ENCODE results near the gene SPTBN1.

Gene SPTBN1

GRCh38 chr2:54486766-54487165, 30.6 kb downstream of the SPTBN1 start:
- Histone ChIP-seq H3K4me3 (ENCODE audit: low read length) (no peak overlapping the region), H3K9ac (ENCODE audit: low read length) (no peak overlapping the region), H3K27me3 (replicated peaks; ENCODE audit: control insufficient read depth, insufficient read depth, low read length) (no peaks in the 10 kb centered on the region), H3K36me3 (ENCODE audit: control insufficient read depth, insufficient read depth, low read length, severe bottlenecking) (peaks cover under 1% of the 10 kb centered on the region), H3K9me3 (ENCODE audit: control insufficient read depth, low read length) (no peaks in the 10 kb centered on the region), H3K4me1 (ENCODE audit: control insufficient read depth, insufficient read depth, low read length) (peaks cover 54% of the 10 kb centered on the region)
- no peak for DNase-seq (ENCODE audit: low read depth)

- peaks cover 34% of the 10 kb centered on the region for H3K4me1 ChIP-seq (ENCODE audit: control insufficient read depth, insufficient read depth, low read length)
- no peak for DNase-seq (ENCODE audit: low read depth)
- no peaks in the 10 kb centered on the region for H3K9me3 ChIP-seq (ENCODE audit: control insufficient read depth, low read length)
- no peaks in the 10 kb centered on the region for H3K27me3 ChIP-seq (replicated peaks; ENCODE audit: control insufficient read depth, insufficient read depth, low read length)
- no peak overlapping the region for H3K9ac ChIP-seq (ENCODE audit: low read length)
- no peak overlapping the region for H3K4me3 ChIP-seq (ENCODE audit: low read length)
- peaks cover 15% of the 10 kb centered on the region for H3K36me3 ChIP-seq (ENCODE audit: control insufficient read depth, insufficient read depth, low read length, severe bottlenecking)
Measured at GRCh38 chr2:54490863-54491262, 34.7 kb downstream of the SPTBN1 start.

- H3K9ac ChIP-seq (ENCODE audit: low read length): no peak overlapping the region
- no peaks in the 10 kb centered on the region for H3K9me3 ChIP-seq (ENCODE audit: control insufficient read depth, low read length)
- H3K27me3 ChIP-seq (replicated peaks; ENCODE audit: control insufficient read depth, insufficient read depth, low read length): no peaks in the 10 kb centered on the region
Measured at GRCh38 chr2:54492335-54492734, 36.2 kb downstream of the SPTBN1 start.

GRCh38 chr2:54494087-54494486, 38.0 kb downstream of the SPTBN1 start:
- Histone ChIP-seq H3K4me3 (ENCODE audit: low read length) (no peak overlapping the region), H3K9ac (ENCODE audit: low read length) (no peak overlapping the region), H3K4me1 (ENCODE audit: control insufficient read depth, insufficient read depth, low read length) (peaks cover 27% of the 10 kb centered on the region), H3K36me3 (ENCODE audit: control insufficient read depth, insufficient read depth, low read length, severe bottlenecking) (peaks cover 15% of the 10 kb centered on the region), H3K27me3 (replicated peaks; ENCODE audit: control insufficient read depth, insufficient read depth, low read length) (no peaks in the 10 kb centered on the region), H3K9me3 (ENCODE audit: control insufficient read depth, low read length) (no peaks in the 10 kb centered on the region)
- DNase-seq (ENCODE audit: low read depth): no peak

More at GRCh38 chr2:54492335-54492734, 36.2 kb downstream of the SPTBN1 start:
- no peak overlapping the region for H3K4me3 ChIP-seq (ENCODE audit: low read length)
- peaks cover 15% of the 10 kb centered on the region for H3K36me3 ChIP-seq (ENCODE audit: control insufficient read depth, insufficient read depth, low read length, severe bottlenecking)
- peaks cover 32% of the 10 kb centered on the region for H3K4me1 ChIP-seq (ENCODE audit: control insufficient read depth, insufficient read depth, low read length)
- DNase-seq (ENCODE audit: low read depth): no peak

- H3K27me3 ChIP-seq (replicated peaks; ENCODE audit: control insufficient read depth, insufficient read depth, low read length): no peaks in the 10 kb centered on the region
- no peak overlapping the region for H3K9ac ChIP-seq (ENCODE audit: low read length)
- H3K4me1 ChIP-seq (ENCODE audit: control insufficient read depth, insufficient read depth, low read length): peaks cover 38% of the 10 kb centered on the region
- no peak overlapping the region for H3K4me3 ChIP-seq (ENCODE audit: low read length)
- no peak for DNase-seq (ENCODE audit: low read depth)
- no peaks in the 10 kb centered on the region for H3K9me3 ChIP-seq (ENCODE audit: control insufficient read depth, low read length)
- peaks cover 13% of the 10 kb centered on the region for H3K36me3 ChIP-seq (ENCODE audit: control insufficient read depth, insufficient read depth, low read length, severe bottlenecking)
Measured at GRCh38 chr2:54496920-54497319, 40.8 kb downstream of the SPTBN1 start.

GRCh38 chr2:54497763-54498680, 41.9 kb downstream of the SPTBN1 start:
- no peak for DNase-seq (ENCODE audit: low read depth)
- no peak overlapping the region for H3K4me3 ChIP-seq (ENCODE audit: low read length)
- H3K9ac ChIP-seq (ENCODE audit: low read length): no peak overlapping the region
- peaks cover 37% of the 10 kb centered on the region for H3K4me1 ChIP-seq (ENCODE audit: control insufficient read depth, insufficient read depth, low read length)
- H3K9me3 ChIP-seq (ENCODE audit: control insufficient read depth, low read length): no peaks in the 10 kb centered on the region
- peaks cover 6% of the 10 kb centered on the region for H3K36me3 ChIP-seq (ENCODE audit: control insufficient read depth, insufficient read depth, low read length, severe bottlenecking)
- no peaks in the 10 kb centered on the region for H3K27me3 ChIP-seq (replicated peaks; ENCODE audit: control insufficient read depth, insufficient read depth, low read length)

- Histone ChIP-seq H3K4me3 (ENCODE audit: low read length) (no peak overlapping the region), H3K36me3 (ENCODE audit: control insufficient read depth, insufficient read depth, low read length, severe bottlenecking) (no peaks in the 10 kb centered on the region), H3K9ac (ENCODE audit: low read length) (no peak overlapping the region), H3K4me1 (ENCODE audit: control insufficient read depth, insufficient read depth, low read length) (peaks cover 43% of the 10 kb centered on the region), H3K27me3 (replicated peaks; ENCODE audit: control insufficient read depth, insufficient read depth, low read length) (no peaks in the 10 kb centered on the region), H3K9me3 (ENCODE audit: control insufficient read depth, low read length) (no peaks in the 10 kb centered on the region)
- DNase-seq (ENCODE audit: low read depth): no peak
Measured at GRCh38 chr2:54499661-54500060, 43.5 kb downstream of the SPTBN1 start.

- H3K9me3 ChIP-seq (ENCODE audit: control insufficient read depth, low read length): no peaks in the 10 kb centered on the region
- H3K4me1 ChIP-seq (ENCODE audit: control insufficient read depth, insufficient read depth, low read length): peaks cover 52% of the 10 kb centered on the region
- H3K27me3 ChIP-seq (replicated peaks; ENCODE audit: control insufficient read depth, insufficient read depth, low read length): no peaks in the 10 kb centered on the region
- no peaks in the 10 kb centered on the region for H3K36me3 ChIP-seq (ENCODE audit: control insufficient read depth, insufficient read depth, low read length, severe bottlenecking)
- no peak overlapping the region for H3K4me3 ChIP-seq (ENCODE audit: low read length)
- no peak overlapping the region for H3K9ac ChIP-seq (ENCODE audit: low read length)
- DNase-seq (ENCODE audit: low read depth): no peak
Measured at GRCh38 chr2:54500404-54501205, 44.5 kb downstream of the SPTBN1 start.

GRCh38 chr2:54502731-54503130, 46.6 kb downstream of the SPTBN1 start:
- DNase-seq (ENCODE audit: low read depth): no peak
- no peaks in the 10 kb centered on the region for H3K9me3 ChIP-seq (ENCODE audit: control insufficient read depth, low read length)
- no peaks in the 10 kb centered on the region for H3K27me3 ChIP-seq (replicated peaks; ENCODE audit: control insufficient read depth, insufficient read depth, low read length)
- H3K9ac ChIP-seq (ENCODE audit: low read length): no peak overlapping the region
- H3K4me3 ChIP-seq (ENCODE audit: low read length): no peak overlapping the region
- H3K4me1 ChIP-seq (ENCODE audit: control insufficient read depth, insufficient read depth, low read length): peaks cover 50% of the 10 kb centered on the region
- no peaks in the 10 kb centered on the region for H3K36me3 ChIP-seq (ENCODE audit: control insufficient read depth, insufficient read depth, low read length, severe bottlenecking)

- Histone ChIP-seq H3K9ac (ENCODE audit: low read length) (no peak overlapping the region), H3K4me3 (ENCODE audit: low read length) (no peak overlapping the region), H3K27me3 (replicated peaks; ENCODE audit: control insufficient read depth, insufficient read depth, low read length) (no peaks in the 10 kb centered on the region), H3K36me3 (ENCODE audit: control insufficient read depth, insufficient read depth, low read length, severe bottlenecking) (no peaks in the 10 kb centered on the region), H3K9me3 (ENCODE audit: control insufficient read depth, low read length) (no peaks in the 10 kb centered on the region), H3K4me1 (ENCODE audit: control insufficient read depth, insufficient read depth, low read length) (peaks cover 48% of the 10 kb centered on the region)
- DNase-seq (ENCODE audit: low read depth): no peak
Measured at GRCh38 chr2:54503192-54503591, 47.1 kb downstream of the SPTBN1 start.

GRCh38 chr2:54503828-54504227, 47.7 kb downstream of the SPTBN1 start:
- Histone ChIP-seq H3K9me3 (ENCODE audit: control insufficient read depth, low read length) (no peaks in the 10 kb centered on the region), H3K27me3 (replicated peaks; ENCODE audit: control insufficient read depth, insufficient read depth, low read length) (no peaks in the 10 kb centered on the region)
- no peak for DNase-seq (ENCODE audit: low read depth)

More at GRCh38 chr2:54503828-54504227, 47.7 kb downstream of the SPTBN1 start:
- H3K9ac ChIP-seq (ENCODE audit: low read length): no peak overlapping the region
- H3K36me3 ChIP-seq (ENCODE audit: control insufficient read depth, insufficient read depth, low read length, severe bottlenecking): no peaks in the 10 kb centered on the region
- H3K4me3 ChIP-seq (ENCODE audit: low read length): no peak overlapping the region
- H3K4me1 ChIP-seq (ENCODE audit: control insufficient read depth, insufficient read depth, low read length): peaks cover 48% of the 10 kb centered on the region
